GM11168 (cell line): Measurements from ENCODE around the gene PSME3.
"Not testable (repeated sequence)": the region's sequence is repeated elsewhere in the genome, so short reads cannot be mapped to it uniquely, and the experiment has no call there.

Experiments
- in situ Hi-C: fragments of 300-500 bp; cut with MboI; formaldehyde crosslinking; loops from one replicate; pipeline ENCODE4 v1.12.0; 2022; ENCODE audit warnings: low sequenced_read_pairs; ENCODE audit not compliant: unreplicated experiment

The PSME3 gene

GRCh38 chr17:42872251-42872965 lies 39.2 kb downstream of the PSME3 start:
- in situ Hi-C loops: no loop called here

- in situ Hi-C loops: no loop called here
These were observed 40.1 kb downstream of the PSME3 start for GRCh38 chr17:42873315-42873714.

- in situ Hi-C loops: not testable (repeated sequence)
These were observed 40.9 kb downstream of the PSME3 start for GRCh38 chr17:42873932-42874695.

- in situ Hi-C loops: no loop called here
These were observed 43.8 kb downstream of the PSME3 start for GRCh38 chr17:42877037-42877436.

GRCh38 chr17:42878123-42878880 lies 45.1 kb downstream of the PSME3 start:
- in situ Hi-C loops: no loop called here

- in situ Hi-C loops: no loop called here
These were observed 45.9 kb downstream of the PSME3 start for GRCh38 chr17:42878924-42879595.

- in situ Hi-C loops: no loop called here
These were observed 46.4 kb downstream of the PSME3 start for GRCh38 chr17:42879596-42879985.

GRCh38 chr17:42880776-42881310 lies 47.6 kb downstream of the PSME3 start:
- in situ Hi-C loops: no loop called here

- in situ Hi-C loops: not testable (repeated sequence)
These were observed 48.5 kb downstream of the PSME3 start for GRCh38 chr17:42881706-42882105.

- in situ Hi-C loops: no loop called here
These were observed 49.0 kb downstream of the PSME3 start for GRCh38 chr17:42882166-42882565.

GRCh38 chr17:42883802-42884558 lies 50.8 kb downstream of the PSME3 start:
- in situ Hi-C loops: no loop called here

- in situ Hi-C loops: not testable (repeated sequence)
These were observed 52.6 kb downstream of the PSME3 start for GRCh38 chr17:42885806-42886205.

- in situ Hi-C loops: no loop called here
These were observed 53.3 kb downstream of the PSME3 start for GRCh38 chr17:42886283-42887176.

GRCh38 chr17:42889809-42890208 lies 56.6 kb downstream of the PSME3 start:
- in situ Hi-C loops: no loop called here

- in situ Hi-C loops: no loop called here
These were observed 58.4 kb downstream of the PSME3 start for GRCh38 chr17:42891539-42892152.

GRCh38 chr17:42893359-42893758 lies 60.2 kb downstream of the PSME3 start:
- in situ Hi-C loops: no loop called here
